ENCODE results near the gene ZBTB39. TPM values are rescaled to one million over a fixed set of nuclear protein-coding genes. Genes with fewer than 3 reads are reported as not detected.
"Not testable (repeated sequence)": the region's sequence is repeated elsewhere in the genome, so short reads cannot be mapped to it uniquely, and the experiment has no call there.

Gene ZBTB39
- total RNA-seq, 1 experiment from 2014 or later: 7.6 TPM

DNA sequence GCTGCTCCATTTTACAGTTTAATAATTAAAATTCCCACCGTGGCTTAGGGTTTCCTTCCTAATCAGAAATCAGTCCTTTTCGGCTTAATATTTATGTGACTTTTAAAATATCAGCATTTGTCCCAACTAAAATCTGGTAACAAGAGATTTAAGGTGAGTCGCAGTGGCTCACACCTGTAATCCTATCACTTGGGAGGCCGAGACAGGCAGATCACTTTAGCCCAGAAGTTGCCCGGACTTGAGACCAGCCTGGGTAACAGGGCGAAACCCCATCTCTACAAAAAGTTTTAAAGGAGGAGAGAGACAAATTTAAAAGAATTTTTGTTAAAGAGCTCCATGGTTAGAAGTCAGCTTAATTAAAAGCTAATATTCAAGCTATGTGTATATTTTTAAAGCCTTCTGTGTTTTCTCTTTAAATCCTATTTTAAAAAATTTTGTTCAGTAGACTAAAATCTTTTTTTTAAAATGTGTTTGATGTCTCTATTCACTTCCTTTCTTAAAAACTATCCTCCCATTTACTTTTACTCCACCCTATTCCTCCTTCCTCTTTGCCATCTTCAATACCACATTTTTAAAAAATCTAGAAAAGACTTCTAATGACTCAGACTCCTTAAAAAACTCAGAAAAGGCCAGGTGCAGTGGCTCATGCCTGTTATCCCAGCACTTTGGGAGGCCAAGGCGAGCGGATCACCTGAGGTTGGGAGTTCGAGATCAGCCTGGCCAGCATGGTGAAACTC, 13.8 kb upstream of the ZBTB39 start:
- no peak for DNase-seq
- CTCF ChIA-PET: interaction anchor here (0.6 kb wide), 1 partner anchor 386 kb away, joined by 6 read pairs; no protein-coding TSS in a partner anchor
- intact Hi-C loops (cut with micrococcal nuclease; ENCODE audit: unreplicated experiment): no loop called here
- no peak overlapping the region for H2AFZ ChIP-seq
- no peaks in the 10 kb centered on the region for H3K36me3 ChIP-seq (ENCODE audit: low read depth)
- TF ChIP-seq CTCF (conservative IDR thresholded peaks at IDR 0.05): no peak
- no peak for TF ChIP-seq EZH2 (IDR thresholded peaks at IDR 0.05; ENCODE audit: low read depth)
- H3K9me2 ChIP-seq (ENCODE audit: insufficient read depth): no peaks in the 10 kb centered on the region
- no peak overlapping the region for H3K4me2 ChIP-seq
- H3K27me3 ChIP-seq (ENCODE audit: insufficient read depth, low read depth): peaks cover 13% of the 10 kb centered on the region
- no TSS peak for BruUV-seq (replicated peaks)
- POLR2A ChIA-PET (ENCODE audit: unreplicated experiment): interaction anchor here (0.7 kb wide), 1 partner anchor 80 kb away, joined by 3 read pairs; no protein-coding TSS in a partner anchor
- H3K4me1 ChIP-seq (replicated peaks; ENCODE audit: insufficient read depth): peaks cover 10% of the 10 kb centered on the region
- no peak overlapping the region for H3K4me3 ChIP-seq
- H4K20me1 ChIP-seq (ENCODE audit: insufficient read depth): no peaks in the 10 kb centered on the region
- no peaks in the 10 kb centered on the region for H3F3A ChIP-seq (ENCODE audit: insufficient read depth, low read depth)
- H3K27ac ChIP-seq: no peak overlapping the region
- H3K79me2 ChIP-seq (ENCODE audit: low read depth): no peaks in the 10 kb centered on the region
- no peaks in the 10 kb centered on the region for H3K9me3 ChIP-seq (ENCODE audit: insufficient read depth, low read depth)

DNA sequence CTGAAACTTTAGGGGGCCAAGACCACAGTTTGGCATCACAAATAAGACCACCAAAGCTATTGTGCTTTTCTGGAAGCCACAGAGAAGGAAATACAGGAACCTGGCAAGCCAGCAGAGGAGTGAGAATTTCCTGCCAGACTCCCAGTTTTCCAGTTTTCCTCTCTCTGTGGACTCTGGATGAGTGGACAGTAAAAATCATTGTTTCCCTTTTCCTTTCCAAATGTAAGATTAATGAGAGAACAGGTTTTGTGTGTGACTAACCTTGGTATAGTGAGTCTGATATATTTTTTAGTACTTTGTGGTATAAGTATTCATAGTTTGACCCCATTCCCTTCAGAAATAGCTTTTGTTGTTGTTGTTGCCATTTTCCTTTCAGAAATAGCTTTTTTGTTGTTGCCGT, 12.6 kb upstream of the ZBTB39 start:
- no peaks in the 10 kb centered on the region for H3F3A ChIP-seq (ENCODE audit: insufficient read depth, low read depth)
- H2AFZ ChIP-seq: 0 out of 2 replicates have a peak overlapping the region, but pooled peaks have one; percentile 37
- TF ChIP-seq EZH2 (IDR thresholded peaks at IDR 0.05; ENCODE audit: low read depth) (no peak), CTCF (conservative IDR thresholded peaks at IDR 0.05) (no peak)
- H3K9me3 ChIP-seq (ENCODE audit: insufficient read depth, low read depth): no peaks in the 10 kb centered on the region
- no peaks in the 10 kb centered on the region for H3K9me2 ChIP-seq (ENCODE audit: insufficient read depth)
- DNase-seq: no peak
- ChIA-PET CTCF (no interaction called here), POLR2A (ENCODE audit: unreplicated experiment) (no interaction called here)
- peaks cover 25% of the 10 kb centered on the region for H3K27me3 ChIP-seq (ENCODE audit: insufficient read depth, low read depth)
- no peaks in the 10 kb centered on the region for H4K20me1 ChIP-seq (ENCODE audit: insufficient read depth)
- peak overlapping the region; percentile 26 for H3K4me2 ChIP-seq
- no peaks in the 10 kb centered on the region for H3K79me2 ChIP-seq (ENCODE audit: low read depth)
- peak overlapping the region; percentile 16; the same call in 1 of the 2 replicates for H3K27ac ChIP-seq
- intact Hi-C loops (cut with micrococcal nuclease; ENCODE audit: unreplicated experiment): no loop called here
- BruUV-seq (replicated peaks): no TSS peak
- H3K4me3 ChIP-seq: no peak overlapping the region
- peaks cover 10% of the 10 kb centered on the region for H3K4me1 ChIP-seq (replicated peaks; ENCODE audit: insufficient read depth)
- H3K36me3 ChIP-seq (ENCODE audit: low read depth): no peaks in the 10 kb centered on the region

- intact Hi-C loops (cut with micrococcal nuclease; ENCODE audit: unreplicated experiment); H2AFZ ChIP-seq; H3K36me3 ChIP-seq (ENCODE audit: low read depth); H3F3A ChIP-seq (ENCODE audit: insufficient read depth, low read depth); H3K9me2 ChIP-seq (ENCODE audit: insufficient read depth); H4K20me1 ChIP-seq (ENCODE audit: insufficient read depth); H3K9me3 ChIP-seq (ENCODE audit: insufficient read depth, low read depth); H3K79me2 ChIP-seq (ENCODE audit: low read depth); H3K4me3 ChIP-seq; BruUV-seq (replicated peaks): not testable (repeated sequence)
- peaks cover 10% of the 10 kb centered on the region for H3K4me1 ChIP-seq (replicated peaks; ENCODE audit: insufficient read depth)
- 0 out of 2 replicates have a peak overlapping the region, but pooled peaks have one; percentile 16 for H3K27ac ChIP-seq
- peak; percentile 23 to 53 for DNase-seq
- peak overlapping the region; percentile 26 for H3K4me2 ChIP-seq
- CTCF ChIA-PET: interaction anchor here (0.6 to 0.7 kb wide), 5 partner anchors 25 to 513 kb away, joined by 3 to 15 read pairs (median 3); no protein-coding TSS in a partner anchor
- POLR2A ChIA-PET (ENCODE audit: unreplicated experiment): interaction anchor here (0.6 kb wide), 1 partner anchor 253 kb away, joined by 3 read pairs; no protein-coding TSS in a partner anchor
- peaks cover 31% of the 10 kb centered on the region for H3K27me3 ChIP-seq (ENCODE audit: insufficient read depth, low read depth)
These were observed 12.0 kb upstream of the ZBTB39 start for GRCh38 chr12:57018353-57018752.
